HL-60/S4 treated with retinoic acid at 250 ng/mL for 4 days and 3 days (cell line): ENCODE data around the gene STXBP5L.
"Not testable (repeated sequence)": the region's sequence is repeated elsewhere in the genome, so short reads cannot be mapped to it uniquely, and the experiment has no call there.

Experiments
- in situ Hi-C: fragments of 300-500 bp; cut with MboI; formaldehyde crosslinking; loops from 2 replicates; pipeline ENCODE4 v1.7.0; 2022; ENCODE audit warnings: low sequenced_read_pairs

The STXBP5L gene

GRCh38 chr3:120908030-120908794 is at the start of gene STXBP5L:
Gene STXBP5L (plus strand): TSS chr3:120908205. CDS start chr3:120909579, 1,374 bp downstream.
- in situ Hi-C loops: no loop called here

GRCh38 chr3:120858521-120858920 is 49.5 kb upstream of the STXBP5L start:
- in situ Hi-C loops: no loop called here

GRCh38 chr3:120864541-120864940 is 43.5 kb upstream of the STXBP5L start:
- in situ Hi-C loops: no loop called here

DNA sequence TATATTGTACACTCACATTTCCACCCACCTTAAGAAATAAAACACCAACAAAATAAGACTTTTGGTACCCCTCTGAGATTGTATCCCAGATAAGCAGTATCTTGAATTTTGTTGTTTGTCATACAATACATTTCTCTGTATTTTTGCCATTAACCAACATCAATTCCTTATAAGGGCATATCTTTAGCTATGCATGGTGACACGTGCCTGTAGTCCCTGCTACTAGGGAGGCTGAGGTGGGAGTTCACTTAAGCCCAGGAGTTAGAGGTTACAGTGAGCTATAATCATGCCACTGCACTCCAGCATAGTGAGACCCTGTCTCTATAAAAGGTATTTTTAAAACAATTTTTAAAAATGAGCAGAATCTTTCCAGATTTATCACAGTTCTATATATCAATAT is 32.5 kb upstream of the STXBP5L start:
- in situ Hi-C loops: no loop called here

DNA sequence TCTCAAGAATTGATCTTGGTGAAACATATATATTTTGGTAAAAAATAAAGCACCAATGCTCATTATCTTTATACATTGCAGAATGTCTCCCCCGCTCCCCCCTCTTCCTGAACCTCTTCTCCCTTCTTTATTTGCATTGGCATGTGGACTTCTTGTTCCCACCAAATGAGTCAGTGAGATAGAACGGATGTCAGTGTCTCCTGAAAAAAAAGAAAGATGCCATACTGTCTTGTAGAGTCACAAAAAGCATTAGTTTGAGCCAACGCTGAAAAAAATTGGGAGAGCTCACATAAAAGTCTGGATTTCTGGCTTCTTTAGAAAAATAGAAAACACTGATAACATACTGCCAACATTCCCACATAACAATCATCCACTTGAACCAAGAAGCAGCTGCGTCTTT is 32.0 kb upstream of the STXBP5L start:
- in situ Hi-C loops: no loop called here

DNA sequence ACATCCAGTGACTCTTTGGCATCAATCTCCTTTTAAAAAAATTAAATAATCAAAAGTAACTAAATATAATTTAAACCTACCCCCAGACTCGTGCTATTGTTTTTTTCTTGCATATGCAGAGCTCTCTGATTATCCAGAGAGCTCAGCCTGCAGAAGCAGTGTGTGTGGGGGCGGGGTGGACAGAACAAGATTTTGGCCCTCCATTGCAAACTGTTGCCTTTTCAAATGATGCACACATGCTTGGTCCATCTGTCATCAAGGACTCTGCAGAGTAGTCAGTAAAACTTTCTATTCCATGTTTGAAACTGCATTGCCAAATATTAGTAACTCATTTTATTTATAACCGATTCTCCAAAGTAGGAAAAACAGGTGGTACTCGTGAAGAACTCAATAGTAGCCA is 28.6 kb upstream of the STXBP5L start:
- in situ Hi-C loops: no loop called here

DNA sequence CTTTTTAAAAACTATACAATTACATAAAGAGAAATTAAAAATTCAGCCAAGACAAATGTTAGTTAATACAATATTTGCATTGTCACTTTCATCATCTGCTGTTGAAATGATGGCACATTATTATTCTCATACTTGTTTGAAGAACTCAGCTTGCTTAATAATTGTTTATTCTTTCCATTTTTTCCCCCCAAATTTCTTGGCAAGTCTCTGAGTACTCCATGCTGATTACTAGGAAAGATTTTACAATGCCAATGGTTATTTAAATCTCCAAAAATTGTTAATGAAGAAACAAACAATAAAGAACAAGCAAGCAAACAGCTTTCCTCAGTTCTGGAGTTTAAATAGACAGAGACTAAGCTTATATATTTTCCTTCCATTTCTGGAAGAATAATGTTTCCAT is 15.1 kb upstream of the STXBP5L start:
- in situ Hi-C loops: no loop called here

GRCh38 chr3:120894316-120895057 is 13.5 kb upstream of the STXBP5L start:
- in situ Hi-C loops: no loop called here

GRCh38 chr3:120901716-120902115 is 6.3 kb upstream of the STXBP5L start:
- in situ Hi-C loops: not testable (repeated sequence)

GRCh38 chr3:120903221-120903620 is 4.8 kb upstream of the STXBP5L start:
- in situ Hi-C loops: no loop called here

- in situ Hi-C loops: no loop called here
These were observed 361 bp upstream of the STXBP5L start for GRCh38 chr3:120907659-120908029.

DNA sequence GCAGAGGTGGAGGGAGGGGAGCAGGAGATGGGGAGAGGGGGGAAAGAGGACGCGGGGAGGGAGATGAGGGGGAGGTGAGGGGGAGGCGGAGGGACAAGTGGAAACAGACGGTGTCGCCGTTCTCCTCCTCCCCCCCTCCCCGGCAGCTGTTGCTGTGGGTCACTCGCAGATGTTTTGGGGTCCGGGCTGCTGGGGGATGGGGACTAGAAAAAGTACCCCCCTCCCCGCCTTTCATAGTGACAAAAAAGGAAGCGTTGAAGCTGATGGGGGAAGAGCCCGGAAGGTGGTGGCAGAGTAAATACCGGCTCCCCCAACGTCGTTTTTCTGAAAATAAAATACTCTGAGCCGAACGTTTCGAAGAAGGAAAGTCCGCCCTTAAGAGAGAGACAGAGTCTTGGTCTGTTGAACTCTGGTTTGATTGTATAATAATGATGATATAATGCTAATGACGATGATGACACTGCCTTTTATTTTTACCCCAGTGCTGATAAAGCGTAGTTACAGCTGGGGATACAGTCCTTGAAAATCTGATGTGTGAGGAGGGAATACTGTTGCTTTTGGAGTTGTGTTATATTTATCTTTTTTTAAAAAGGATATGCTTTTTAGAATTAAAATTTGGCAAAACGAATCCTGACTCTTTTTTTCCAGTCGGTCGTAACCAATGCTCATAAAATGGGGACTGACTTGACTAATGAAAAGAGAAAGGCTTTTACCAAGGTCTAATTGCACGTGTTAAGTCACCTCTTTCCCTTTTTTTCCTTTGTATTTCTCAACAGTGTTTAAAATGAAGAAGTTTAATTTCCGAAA is 993 bp downstream of the STXBP5L start:
- in situ Hi-C loops: no loop called here

- in situ Hi-C loops: no loop called here
These were observed 1.5 kb downstream of the STXBP5L start for GRCh38 chr3:120909602-120909878.

GRCh38 chr3:120926146-120926545 is 18.1 kb downstream of the STXBP5L start:
- in situ Hi-C loops: no loop called here

GRCh38 chr3:120928991-120929390 is 21.0 kb downstream of the STXBP5L start:
- in situ Hi-C loops: no loop called here

DNA sequence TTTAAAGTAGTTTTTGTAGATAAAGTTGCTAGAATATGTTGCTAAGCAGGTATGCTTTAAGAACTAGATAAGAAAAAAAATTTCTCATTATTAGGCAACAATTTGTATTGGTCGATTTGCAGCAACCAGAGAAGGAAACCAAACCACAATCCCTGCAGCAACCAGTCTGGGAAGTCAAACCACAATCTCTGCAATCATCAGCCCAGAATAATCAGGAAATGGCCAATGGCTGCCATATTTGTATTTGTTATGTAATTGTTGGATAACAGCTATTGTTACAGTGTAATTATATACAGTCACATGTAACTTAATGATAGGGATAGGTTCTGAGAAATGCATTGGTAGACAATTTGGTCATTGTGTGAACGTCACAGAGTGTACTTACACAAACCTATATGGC is 23.6 kb downstream of the STXBP5L start:
- in situ Hi-C loops: no loop called here

DNA sequence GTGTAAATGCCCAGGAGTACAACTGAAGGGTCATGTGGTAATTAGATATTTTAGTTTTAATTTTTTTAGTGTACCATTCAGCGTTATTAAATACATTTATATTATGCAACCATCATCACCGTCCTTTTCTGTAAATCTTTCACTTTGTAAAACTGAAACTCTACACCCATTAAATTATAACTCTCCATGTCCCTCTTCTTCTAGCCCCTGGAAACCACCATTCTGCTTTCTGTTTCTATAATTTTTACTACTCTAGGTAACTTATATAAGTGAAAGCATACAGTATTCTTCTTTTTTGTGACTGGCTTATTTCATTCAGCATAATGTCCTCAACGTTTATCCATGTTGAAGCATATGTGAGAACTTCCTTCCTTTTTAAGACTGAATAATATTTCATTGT is 48.1 kb downstream of the STXBP5L start:
- in situ Hi-C loops: no loop called here

- in situ Hi-C loops: no loop called here
These were observed 74.8 kb downstream of the STXBP5L start for GRCh38 chr3:120982608-120983320.

DNA sequence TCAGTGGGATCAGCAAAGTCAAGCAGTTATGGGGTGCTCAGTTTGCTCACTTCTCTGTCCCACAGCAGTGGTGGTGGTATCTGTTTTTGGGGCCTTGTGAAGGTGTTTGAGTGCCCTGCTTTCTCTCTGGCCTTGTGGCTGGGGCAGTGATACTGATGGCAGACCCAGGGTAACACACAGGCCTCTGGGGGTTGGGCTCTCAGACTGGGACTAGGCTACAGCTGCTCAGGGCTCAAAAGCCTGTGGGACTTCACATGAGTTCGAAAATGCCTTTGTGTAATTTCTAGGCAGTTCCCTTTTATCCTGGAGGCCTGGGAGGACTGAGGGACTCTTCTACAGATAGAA is 75.3 kb downstream of the STXBP5L start:
- in situ Hi-C loops: no loop called here

DNA sequence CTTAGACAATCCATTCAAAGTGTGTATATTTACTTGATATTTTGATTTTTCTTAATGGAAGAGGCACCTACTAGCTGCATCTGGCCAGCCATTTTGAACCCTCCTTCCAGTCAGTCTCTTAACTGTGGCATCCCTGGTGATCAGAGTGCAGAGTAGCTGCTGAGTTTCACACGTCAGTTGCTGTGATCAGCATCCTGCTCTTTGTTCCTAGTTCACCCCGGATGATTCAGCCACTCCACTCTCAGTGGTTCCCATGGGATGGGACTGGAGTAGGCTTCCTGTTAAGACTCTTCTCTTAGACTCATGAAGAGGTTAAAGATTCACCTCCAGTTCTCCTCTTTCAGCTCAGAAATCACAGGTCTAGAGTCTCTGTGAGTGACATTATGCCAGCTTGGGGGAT is 75.8 kb downstream of the STXBP5L start:
- in situ Hi-C loops: no loop called here

DNA sequence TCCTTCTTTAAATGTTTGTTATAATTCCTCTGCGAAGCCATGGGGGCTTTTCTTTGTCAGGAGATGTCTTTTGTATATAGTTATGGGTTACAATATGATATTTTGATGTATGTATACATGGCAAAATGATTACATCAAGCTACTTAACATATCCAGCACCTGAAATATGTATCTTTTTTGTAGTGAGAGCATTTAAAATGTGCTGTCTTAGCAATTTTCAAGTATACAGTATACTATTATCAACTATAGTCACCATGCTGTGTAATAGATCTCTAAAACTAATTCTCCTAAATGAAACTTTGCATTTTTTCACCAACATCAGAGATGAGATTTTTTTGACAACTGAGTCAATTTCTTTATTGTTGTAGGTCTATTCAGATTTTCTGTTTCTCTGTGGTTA is 77.2 kb downstream of the STXBP5L start:
- in situ Hi-C loops: no loop called here
